Glomerular visceral epithelial cell (primary cell): ENCODE results near the gene COL25A1.
A peak's percentile ranks its signal among the peaks of the same experiment; 100 is the strongest.
"Not testable (repeated sequence)": the region's sequence is repeated elsewhere in the genome, so short reads cannot be mapped to it uniquely, and the experiment has no call there.

Experiments used
- DNase-seq: peaks from one replicate; pipeline ENCODE4 v3.0.0-alpha.2; 2016; ENCODE audit errors: extremely low spot score

The COL25A1 gene

DNA sequence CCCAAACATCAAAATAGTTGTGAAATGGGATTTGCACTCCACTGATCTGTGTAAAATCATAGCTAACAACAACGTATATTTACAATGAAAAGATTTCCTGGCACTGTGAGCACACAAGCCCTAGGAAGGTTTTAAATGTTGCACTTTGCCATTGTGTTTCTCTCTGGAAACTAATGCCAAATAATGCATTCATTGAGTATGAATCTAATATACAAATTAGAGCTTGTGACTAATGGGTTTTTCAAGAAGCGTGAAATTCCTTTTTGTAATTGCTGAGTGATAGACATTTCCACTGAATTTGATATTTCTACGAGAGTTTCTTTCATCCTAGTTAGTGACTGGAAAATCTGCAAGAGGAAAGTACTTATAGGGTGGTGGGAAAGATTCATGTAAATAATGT lies 135.9 kb downstream of the COL25A1 start:
- no peak for DNase-seq

DNA sequence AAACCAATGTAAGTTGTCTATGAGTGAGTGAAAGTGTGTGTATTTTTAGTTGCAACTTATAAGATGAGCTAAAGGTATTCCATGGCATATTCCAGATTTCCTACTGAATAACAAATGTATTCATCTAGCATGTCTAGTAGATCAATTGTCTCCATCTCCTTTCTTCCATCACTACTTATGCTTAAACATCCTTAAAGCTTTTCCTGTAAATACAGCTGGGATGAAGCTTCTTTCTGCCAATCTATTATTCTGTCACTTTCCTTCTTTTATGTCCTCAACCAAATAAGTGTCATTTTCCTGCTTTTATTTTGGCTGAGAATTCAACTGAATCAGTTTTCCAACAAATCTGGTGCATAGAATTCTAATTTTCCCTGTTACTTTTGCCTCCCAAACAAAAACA lies 136.3 kb downstream of the COL25A1 start:
- DNase-seq, result no peak

DNA sequence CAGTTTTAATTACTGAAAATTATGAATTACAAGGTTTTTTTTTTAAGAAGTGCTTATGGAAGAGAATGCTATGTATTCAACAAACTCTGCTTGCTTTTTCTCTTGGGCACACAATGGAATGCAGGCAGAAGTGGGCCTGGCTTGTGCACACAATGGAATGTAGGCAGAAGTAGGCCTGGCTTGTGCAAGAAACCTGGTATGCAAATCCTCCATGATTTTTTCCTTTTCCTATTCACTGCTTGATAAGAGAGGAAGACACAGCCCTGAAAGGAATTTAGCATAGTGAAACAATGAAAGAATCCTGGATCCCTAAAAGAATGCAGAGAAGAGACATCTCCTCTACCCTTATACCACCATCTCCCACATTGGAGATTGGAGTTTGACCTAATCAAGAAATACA lies 138.4 kb downstream of the COL25A1 start:
- peak; percentile 5 for DNase-seq

DNA sequence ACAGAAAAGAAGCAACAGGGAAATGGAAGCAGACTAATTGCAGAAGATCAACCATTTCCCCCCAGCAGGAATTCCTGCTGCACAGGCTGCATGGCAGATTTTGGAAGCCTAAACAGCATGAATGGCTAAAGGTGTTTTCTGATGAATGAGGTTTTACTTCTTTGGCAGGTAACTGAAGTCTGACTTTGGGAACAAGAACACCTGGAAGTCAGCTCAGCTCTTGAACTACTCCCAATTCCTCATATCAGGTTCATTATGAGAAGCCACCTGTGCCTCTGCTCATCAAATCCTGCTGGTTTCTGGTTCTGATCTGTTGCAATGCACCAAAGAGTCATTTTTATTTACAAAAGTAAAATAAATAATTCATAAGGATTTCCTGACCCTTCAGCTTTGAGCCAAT lies 139.0 kb downstream of the COL25A1 start:
- DNase-seq, result no peak

DNA sequence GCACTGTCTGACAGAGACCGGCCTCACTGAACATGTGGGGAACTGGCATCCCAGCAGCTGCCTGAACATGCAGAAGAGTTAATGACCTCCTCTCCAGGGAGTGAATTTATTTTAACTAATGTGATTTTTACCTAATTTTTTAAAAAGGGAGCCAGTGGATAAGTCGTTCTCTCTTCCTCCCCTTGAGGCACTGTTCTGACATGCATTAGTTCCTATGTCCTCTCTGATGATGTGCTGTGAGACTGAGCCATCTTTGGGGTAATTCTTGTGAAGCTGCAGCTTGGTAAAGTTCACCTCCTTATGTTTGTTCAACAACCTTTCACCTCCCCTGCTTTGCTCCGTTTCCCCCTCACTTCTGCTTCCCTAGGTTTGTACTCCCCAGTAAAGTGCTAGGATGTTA lies 139.7 kb downstream of the COL25A1 start:
- no peak for DNase-seq

DNA sequence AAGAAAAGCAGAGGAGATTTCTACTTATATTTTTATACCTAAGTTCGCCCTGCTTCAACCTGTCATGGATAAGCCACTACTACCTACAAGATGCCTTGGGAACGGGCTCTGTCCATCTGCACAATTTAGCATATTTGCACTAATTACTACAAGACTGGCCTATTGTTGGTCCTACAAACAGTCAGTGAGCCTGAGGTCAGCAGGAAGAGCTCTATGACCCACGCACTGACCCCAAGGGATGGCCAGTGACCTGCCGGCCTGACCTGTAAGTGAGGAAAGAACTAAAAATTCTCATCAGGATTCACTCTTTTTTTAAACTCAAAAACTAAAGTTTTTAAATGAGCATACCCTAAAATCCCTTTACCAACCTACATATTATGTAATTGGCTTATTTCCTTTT lies 142.0 kb downstream of the COL25A1 start:
- DNase-seq, result no peak

DNA sequence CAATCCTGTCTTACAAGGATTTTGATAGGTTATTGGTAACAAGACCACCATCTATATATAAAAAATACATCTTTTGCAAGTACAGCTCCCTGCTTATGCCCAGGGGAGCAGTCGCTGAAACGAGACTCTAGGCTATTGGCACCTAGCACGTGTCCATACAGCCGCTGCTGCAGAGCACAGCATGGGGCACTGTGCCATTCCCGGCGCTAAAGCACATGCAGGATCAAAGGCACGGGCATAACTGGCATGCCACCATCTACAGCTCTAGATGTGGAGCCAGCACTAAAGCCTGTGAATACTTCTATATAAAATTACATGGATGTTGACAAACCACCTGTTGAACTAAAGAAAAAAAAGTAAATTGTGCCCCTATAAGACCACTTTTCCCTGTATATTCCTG lies 144.8 kb downstream of the COL25A1 start:
- DNase-seq, result no peak

DNA sequence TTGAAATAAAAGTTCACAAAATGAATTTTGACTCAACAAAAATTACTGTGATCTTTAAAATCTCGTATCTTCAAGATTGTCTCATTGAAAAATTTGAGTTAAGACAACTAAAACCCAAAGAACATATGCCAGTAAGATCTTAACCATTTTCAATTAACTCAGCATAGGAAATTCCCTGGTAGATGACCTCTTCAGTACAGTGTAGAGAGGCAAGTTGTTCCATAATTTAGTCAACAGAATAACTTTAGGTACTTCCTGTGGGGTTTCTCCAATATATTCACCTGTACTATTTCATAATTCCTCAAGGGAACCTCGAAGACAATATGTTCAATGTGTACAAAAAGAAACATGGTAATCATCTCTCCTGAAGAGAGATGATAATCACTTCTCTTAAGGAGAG lies 145.3 kb downstream of the COL25A1 start:
- no peak for DNase-seq

DNA sequence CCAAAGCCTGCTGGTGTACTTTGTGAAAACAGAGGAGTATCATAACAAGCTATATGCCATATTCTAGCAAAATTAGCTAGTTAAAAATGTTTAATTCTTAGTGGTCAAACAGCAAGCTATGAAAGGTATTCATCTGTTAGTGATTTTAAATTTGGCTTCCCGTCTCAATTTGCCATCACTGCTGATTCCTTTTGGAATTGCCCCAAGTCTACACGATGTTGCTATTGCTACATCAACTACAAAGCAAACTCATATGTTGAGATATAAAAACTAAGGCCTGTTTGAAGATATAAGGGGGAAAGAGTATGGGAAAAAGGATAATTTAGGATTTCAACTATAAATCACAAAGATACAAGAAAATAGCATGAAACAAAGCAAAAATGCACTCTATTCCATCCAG lies 146.1 kb downstream of the COL25A1 start:
- no peak for DNase-seq

DNA sequence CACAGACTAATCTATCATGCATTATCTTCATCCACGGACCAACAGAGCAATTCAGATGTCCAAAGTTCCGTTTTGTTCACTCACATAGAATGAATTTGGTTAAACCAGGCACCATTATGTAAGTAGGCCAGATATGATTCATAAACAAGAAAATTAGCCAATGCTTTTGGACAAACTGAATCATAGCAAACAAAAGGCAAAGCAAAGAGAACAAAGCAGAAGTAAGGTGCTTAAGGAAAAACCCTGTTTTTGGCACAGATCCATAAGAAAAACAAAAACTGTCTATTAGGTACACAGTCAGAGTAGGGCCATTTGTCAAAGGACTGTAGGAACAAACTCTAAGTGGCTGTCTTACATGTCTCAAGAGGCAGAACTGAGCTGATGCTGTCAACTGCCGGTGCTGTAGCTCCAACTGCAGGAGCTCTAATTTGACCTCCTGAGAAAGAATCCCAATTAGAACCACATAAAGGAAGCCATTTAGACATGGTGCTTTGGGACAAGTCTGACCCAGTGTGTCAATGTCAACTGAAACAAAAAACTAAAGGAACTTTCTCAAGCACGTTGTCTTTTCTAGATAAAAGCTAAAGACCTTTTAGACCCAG lies 146.7 kb downstream of the COL25A1 start:
- DNase-seq, result no peak

DNA sequence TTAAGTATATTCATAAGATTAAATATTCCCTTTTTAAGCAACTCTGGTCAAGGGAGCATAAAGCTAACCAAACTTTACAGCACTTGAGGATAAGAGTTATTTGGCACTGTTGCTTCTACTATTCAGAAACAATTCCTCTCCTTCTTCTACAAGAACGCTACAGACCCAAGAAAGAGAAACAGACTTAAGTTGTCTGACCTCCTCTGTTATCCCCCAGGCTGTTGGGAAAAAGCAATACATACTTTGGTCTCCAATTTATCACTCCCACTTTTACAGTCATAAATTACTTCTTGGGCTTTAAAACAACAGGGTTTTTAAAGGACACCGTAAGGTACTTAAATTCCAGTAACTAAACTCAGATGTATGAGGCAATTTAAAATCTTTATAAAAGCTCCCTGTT lies 147.4 kb downstream of the COL25A1 start:
- DNase-seq, result no peak

DNA sequence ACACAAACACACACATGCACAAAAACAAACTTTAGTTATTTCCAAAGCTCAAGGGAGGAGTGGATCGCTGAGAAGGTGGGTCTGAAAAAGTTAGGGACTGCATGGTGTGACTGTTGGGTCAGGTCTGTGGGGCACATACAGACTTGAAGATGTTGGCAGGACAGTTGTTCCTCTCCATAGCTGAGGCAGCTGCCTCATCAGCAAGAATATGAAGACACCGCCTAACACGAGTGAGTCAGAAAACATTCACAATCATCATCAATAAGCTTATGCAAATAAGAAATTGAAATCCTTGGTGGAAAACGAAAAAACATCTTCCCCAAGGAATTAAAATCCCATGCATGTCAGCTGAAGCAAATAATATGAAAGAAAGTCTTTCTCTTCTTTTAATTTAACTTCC lies 148.0 kb downstream of the COL25A1 start:
- DNase-seq, result no peak

DNA sequence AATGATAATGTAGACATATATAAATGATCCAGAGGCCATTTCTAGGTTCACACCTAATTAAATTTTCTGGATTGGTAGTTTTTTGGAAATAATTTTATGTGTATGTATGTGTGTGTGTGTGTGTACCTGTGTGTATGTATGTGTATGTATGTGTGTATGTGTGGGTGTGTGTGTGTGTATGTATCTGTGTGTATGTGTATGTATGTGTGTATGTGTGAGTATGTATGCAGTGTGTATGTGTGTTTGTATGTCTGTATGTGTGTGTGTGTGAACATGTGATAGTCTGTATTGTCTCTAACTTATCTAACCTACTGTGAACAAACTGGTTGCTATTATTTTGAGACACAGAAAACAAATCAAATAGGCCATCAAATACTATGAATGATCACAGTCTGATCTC lies 152.6 kb downstream of the COL25A1 start:
- no peak for DNase-seq

DNA sequence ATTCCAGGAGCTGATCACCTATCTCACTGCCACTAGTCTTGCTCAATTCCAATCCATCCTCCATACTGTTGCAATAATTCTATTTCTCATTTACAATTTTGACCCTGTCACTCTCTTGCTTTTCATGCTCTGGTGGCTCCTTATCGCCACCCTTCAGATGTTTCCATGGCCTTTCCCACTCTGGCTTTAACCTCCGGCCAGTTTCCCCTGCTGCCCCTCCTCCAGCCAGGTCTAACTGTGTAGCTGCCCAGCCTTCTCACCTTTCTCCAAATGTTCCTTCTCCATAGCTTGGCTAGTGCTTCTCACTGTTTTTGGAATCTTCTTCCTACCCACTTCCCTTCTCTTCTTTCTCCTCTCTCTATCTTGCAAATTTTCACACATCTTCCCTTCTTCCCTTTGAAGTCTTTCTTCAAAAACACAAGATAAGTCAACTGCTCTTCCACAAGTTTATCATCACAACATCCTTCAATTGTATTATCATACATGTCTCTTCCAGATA lies 153.8 kb downstream of the COL25A1 start:
- DNase-seq, result no peak

DNA sequence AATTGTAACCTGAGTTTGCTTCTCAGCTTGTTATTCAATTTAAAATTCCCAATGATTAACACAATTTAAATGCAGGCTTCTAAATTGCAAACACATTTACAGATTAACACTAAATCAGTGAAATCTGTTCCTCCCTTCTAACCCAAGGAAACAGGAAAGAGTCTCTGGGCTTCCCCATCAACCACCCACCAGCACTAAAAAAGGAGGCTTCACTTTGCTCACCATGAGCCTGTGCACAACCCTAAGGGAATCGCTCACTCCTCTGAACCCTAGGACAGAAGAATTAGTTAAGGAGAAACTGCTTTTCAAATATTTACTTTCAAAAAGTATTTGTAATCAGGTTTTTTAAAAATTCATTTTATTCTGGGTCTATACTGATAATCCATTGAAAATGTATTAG lies 155.3 kb downstream of the COL25A1 start:
- DNase-seq, result no peak

DNA sequence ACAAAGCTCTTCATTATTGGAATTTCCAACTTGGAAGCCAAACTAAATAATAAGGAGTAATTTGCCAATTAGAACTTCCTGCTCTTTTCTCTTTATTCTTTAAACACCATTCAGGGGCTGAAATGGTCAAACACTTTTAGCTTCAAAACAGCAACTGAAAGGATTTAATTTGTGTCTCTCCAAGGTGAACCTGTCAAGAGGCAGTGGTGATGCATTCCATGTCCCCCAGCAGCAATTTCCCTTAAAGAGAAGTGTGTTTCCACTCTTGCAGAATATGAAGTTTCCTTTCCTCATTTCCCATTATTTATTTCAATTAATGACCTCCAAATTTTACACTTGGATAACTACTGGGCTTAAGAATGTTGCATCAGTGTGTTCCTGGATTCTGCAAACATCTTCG lies 156.0 kb downstream of the COL25A1 start:
- no peak for DNase-seq

DNA sequence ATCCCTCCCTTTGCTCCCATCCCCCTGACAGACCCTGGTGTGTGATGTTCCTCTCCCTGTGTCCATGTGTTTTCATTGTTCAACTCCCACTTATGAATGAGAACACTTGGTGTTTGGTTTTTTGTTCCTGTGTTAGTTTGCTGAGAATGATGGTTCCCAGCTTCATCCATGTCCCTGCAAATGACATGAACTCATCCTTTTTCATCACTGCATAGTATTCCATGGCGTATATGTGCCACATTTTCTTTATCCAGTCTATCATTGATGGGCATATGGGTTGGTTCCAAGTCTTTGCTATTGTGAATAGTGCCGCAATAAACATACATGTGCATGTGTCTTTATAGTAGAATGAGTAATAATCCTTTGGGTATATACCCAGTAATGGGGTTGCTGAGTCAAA lies 164.3 kb downstream of the COL25A1 start:
- not testable (repeated sequence) for DNase-seq

DNA sequence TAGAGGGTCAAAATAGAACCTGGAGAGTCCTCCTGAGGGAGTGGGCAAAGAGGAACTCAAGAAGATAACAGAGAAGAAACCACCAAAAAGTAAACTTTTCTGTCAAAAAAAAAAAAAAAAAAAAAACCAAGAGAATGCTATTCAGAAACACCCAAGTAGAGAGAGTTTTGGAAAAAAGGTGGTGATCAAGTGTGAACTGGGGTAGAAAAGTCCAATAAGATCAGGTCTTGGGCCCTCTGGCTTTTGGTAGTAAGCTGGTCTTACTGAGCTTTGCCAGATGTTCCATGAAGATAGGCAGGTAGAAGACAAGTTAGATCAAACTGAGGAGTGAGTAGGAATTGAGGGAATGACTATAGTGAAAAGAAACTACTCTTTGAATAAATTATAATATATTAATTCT lies 167.5 kb downstream of the COL25A1 start:
- DNase-seq, result no peak

DNA sequence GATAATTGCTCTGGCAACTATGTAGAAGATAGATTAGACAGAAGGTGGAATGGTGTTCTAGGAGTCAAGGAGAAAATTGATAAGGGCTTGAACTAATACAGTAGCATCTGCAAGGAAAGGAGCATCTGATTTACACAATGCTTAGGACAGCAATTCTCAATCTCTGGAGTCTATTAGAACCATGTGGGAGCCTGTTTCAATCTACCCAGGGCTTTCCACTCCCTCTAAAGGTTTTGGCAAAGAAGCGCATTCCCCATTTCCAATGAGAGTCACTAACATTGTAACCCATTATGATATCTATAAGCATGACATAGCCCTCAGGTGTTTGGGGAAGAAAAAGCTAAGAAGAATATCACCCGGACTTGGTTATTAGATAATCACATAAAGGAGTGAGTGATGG lies 168.2 kb downstream of the COL25A1 start:
- DNase-seq, result no peak

DNA sequence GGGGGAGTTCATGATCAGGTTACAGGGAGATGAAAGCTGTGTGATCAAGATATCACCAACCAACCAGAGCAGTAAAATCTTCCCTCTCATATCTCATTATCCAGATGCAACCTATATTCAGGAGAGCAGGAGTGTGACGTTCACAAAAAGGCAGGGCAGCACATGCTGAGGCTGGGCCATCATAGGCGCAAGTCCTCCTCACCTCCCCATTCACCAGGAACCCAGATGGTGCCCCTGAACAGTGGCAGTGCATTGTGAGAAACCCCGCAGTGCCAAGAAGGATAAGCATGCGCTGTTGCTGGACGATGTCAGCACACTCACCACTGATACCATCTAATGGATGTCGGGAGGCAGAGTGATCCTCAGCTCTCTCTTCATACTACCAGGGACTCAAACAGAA lies 170.9 kb downstream of the COL25A1 start:
- no peak for DNase-seq

DNA sequence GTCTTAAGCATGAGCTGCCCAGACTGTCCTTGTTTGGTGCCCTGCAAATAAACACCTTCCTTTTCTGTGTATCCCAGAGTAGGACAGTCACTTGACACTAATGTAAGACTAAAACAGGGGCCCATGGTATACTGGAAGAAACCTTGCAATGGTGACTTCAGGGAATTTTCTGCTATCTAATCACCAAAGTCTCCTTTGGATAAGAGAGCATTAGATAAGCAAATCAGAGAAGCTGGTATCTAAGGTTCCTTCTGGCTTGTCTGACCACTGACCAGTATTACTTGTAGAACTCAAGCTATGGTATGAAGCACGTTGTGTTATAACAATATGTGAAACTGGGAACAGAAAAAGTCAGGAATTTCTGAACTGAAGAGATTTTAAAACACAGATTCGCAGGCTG lies 173.9 kb downstream of the COL25A1 start:
- no peak for DNase-seq

DNA sequence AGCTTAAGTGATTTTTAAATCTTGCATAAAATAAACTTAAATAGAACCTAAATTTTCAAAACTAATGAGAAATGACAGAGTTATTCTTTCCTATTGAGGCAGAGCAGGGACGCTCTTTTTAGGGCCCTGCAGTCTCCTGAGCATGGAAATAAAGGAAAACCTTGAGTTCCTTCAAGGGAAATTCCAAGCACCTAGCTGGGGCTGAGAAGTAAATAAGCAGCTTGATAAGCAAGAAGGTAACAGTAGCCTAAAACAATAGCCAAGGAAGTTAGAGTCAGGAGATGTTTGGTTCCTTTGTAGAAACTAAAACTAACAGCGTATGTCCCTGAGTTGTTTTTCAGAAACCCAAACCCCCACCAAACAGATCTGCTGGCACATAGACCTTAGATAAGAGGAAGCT lies 174.6 kb downstream of the COL25A1 start:
- no peak for DNase-seq

DNA sequence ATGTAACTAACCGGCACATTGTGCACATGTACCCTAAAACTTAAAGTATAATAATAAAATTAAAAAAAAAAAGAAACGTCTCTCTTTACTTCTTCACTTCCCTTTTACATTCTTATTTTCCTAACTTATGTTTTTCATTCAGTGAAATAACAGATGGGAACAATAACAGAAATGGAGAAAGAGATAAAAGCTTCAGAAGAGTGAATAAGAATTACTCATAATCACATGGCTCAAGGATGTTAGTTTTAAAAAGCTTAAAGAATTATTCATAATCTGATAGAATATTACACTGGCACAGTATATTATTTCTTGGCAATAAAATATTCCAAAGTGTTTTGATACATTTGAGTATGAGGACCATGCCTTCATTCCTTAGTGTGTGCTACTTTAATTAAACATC lies 175.6 kb downstream of the COL25A1 start:
- no peak for DNase-seq

DNA sequence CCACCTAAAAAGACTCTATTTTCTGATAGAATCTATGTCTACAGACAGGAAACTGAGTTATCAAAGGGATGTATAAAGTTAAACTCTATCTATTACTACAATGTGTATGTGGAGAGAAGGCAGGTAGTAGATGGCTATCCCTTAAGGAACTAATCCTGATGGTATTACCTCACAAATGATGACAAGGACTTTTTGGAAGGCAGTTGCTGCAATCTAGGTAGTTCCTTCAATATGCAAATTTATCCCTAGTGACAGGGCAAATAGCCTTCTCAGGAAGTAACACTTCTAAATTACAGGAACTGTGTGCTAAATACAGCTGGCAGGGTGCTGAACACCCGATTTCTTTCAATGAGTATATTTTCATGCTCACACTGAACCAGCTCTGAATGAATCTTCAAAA lies 177.4 kb downstream of the COL25A1 start:
- DNase-seq, result no peak

DNA sequence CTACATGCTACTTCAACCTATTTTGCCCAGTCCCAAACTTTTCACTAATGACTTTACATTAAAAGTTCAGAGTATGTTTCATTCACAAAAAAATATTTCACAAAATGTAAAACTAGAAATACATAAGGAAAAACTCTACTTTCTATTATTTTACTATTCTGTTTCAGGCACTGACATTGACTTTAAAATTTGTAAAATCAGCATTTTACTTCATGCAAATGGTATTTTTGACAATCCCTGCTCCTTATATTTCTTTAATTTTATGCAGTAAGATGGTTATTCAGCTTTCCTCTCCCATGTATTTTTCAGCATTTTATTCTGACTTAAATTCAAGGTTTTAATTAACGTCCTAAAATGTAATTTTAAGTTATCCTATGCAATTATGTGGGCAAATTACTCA lies 178.5 kb downstream of the COL25A1 start:
- DNase-seq, result no peak
